Lung (tissue), 12 donors: ENCODE results near the gene DPP6. TPM values are rescaled to one million over a fixed set of nuclear protein-coding genes. Genes with fewer than 3 reads are reported as not detected.
A peak's percentile ranks its signal among the peaks of the same experiment; 100 is the strongest.

Source experiments
- ATAC-seq: fragments of 200-7000 bp; cut with Tn5 transposase; one replicate; pipeline ENCODE4 v1.9.1; 2020; ENCODE audit warnings: moderate number of reproducible peaks; ENCODE audit not compliant: insufficient read depth, low FRiP score
- DNase-seq, 3 donors: peaks; one replicate each; pipeline ENCODE4 v3.0.0-alpha.2; 2013 to 2017
- H3K27ac ChIP-seq, 2 donors: one replicate each; pipeline ENCODE4 v1.5.1; 2013; ENCODE audit warnings: mild to moderate bottlenecking in 2 of 2, moderate library complexity in 2 of 2, control low read depth in 1 of 2, inconsistent platforms in 1 of 2, low read depth in 1 of 2, low read length in 1 of 2
- H3K27me3 ChIP-seq, 3 donors: one replicate each; pipeline ENCODE4 v1.5.1; 2013; ENCODE audit warnings: low read length in 2 of 3; ENCODE audit not compliant: control insufficient read depth in 3 of 3, insufficient read depth in 3 of 3
- H3K36me3 ChIP-seq, 4 donors: one replicate each; pipeline ENCODE4 v1.5.1; 2013; ENCODE audit warnings: low read length in 4 of 4, mild to moderate bottlenecking in 1 of 4, moderate library complexity in 1 of 4; ENCODE audit not compliant: control insufficient read depth in 4 of 4, insufficient read depth in 4 of 4
- H3K4me1 ChIP-seq, 5 donors: one replicate each; pipeline ENCODE4 v1.5.1; 2013; ENCODE audit warnings: low read length in 5 of 5, mild to moderate bottlenecking in 2 of 5, moderate library complexity in 1 of 5; ENCODE audit not compliant: control insufficient read depth in 5 of 5, insufficient read depth in 5 of 5
- H3K4me3 ChIP-seq: one replicate; pipeline ENCODE4 v1.5.1; 2013; ENCODE audit warnings: mild to moderate bottlenecking, control low read depth, moderate library complexity
- H3K9ac ChIP-seq, 2 donors: one replicate each; pipeline ENCODE4 v1.5.1; 2013; ENCODE audit warnings: low read length in 2 of 2, control low read depth in 1 of 2; ENCODE audit not compliant: insufficient read depth in 1 of 2
- H3K9me3 ChIP-seq, 4 donors: one replicate each; pipeline ENCODE4 v1.5.1; 2013; ENCODE audit warnings: low read length in 3 of 4, mild to moderate bottlenecking in 1 of 4, moderate library complexity in 1 of 4; ENCODE audit not compliant: control insufficient read depth in 4 of 4, insufficient read depth in 3 of 4
- CTCF ChIP-seq: IDR thresholded peaks from 2 replicates; pipeline ENCODE4 v1.5.1; 2012; ENCODE audit warnings: mild to moderate bottlenecking; ENCODE audit errors: control extremely low read depth, extremely low read depth
- WGBS, 2 donors: extraction: QIAGEN DNeasy Blood & Tissue Kit; methylation state at CpG; one replicate each; pipeline ENCODE4 v1.1.7; 2013; 5-methylcytosine and 5-hydroxymethylcytosine counted together
- polyA plus RNA-seq, 2 donors: library from polyadenylated mRNA; stranded (reverse); fragments of 200-250 nt; gene quantifications; one replicate each; pipeline ENCODE4 v1.2.1, GENCODE V29; 2013
- total RNA-seq, 2 donors: library from RNA; depleted of rRNA in 1 of 2; stranded (reverse); fragments of >200 nt in 1 of 2; gene quantifications; one replicate each; pipeline ENCODE4 v1.2.1, GENCODE V29; 2014 to 2021
- donor health status: control.
- donor health status: control.
- donor health status: Bipolar disorder and iron deficiency.
- donor health status: healthy.
- donor health status: DM: yes; HTN: yes; CAD: no.

The DPP6 gene
- total and polyA plus RNA-seq, 4 donors, result 0.08 to 1.3 (median 0.75) TPM

DNA sequence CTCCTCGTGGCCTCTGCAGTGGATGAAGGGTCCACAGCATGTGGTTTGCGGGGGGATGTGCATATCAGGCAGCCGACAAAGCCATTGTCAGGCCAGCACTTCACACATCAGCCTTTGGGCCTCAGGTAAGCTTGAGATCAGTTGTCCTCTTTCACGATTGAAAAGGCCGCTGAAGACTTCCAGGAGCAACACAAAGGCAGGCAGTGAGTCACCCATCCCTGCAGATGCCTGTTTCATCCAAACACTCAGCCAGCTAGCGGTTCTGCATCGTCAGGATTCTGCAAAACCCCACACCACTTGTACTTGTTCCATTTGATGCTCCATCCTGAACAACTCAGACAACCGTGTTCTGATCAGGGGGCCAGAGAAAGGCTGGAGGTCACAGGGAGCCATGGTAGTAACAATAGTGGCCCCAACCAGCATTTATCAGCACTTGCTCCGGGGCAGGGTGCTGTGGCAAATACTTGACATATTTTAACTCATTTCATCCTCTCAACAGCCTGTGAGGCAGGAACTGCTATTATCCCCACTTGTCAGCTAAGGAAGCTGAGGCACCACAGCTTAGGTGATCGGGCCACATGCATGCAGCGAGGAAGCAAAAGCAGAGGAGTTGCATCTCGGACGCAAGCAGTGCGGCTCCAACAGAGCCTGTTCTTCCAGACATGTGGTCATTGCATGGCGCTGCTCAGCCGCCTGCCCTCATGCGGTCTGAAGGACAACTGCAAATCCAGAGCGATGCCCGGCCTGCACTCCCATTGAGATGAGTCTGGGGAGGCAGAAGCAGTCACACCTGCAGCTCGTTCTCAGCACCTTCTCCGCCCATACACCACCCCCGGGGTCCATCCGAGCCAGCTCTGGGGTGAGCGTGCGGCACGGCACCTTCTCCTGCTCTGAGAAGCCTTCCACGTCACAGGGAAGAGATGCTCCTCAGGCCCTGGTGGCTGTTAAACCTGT lies 805.8 kb downstream of the DPP6 start:
- TF ChIP-seq CTCF, result no peak
- H3K27me3 ChIP-seq, result no peaks in the 10 kb centered on the region
- H3K36me3 ChIP-seq, result no peaks in the 10 kb centered on the region
- H3K4me1 ChIP-seq, result no peaks in the 10 kb centered on the region
- H3K4me3 ChIP-seq, result no peak overlapping the region
- ATAC-seq (no peak), DNase-seq (no peak)
- no peak overlapping the region for H3K9ac ChIP-seq
- no peaks in the 10 kb centered on the region for H3K9me3 ChIP-seq
- 88 to 91% methylated on average over 27 of the region's 27 CpGs for WGBS, 2 donors
- no peak overlapping the region for H3K27ac ChIP-seq

DNA sequence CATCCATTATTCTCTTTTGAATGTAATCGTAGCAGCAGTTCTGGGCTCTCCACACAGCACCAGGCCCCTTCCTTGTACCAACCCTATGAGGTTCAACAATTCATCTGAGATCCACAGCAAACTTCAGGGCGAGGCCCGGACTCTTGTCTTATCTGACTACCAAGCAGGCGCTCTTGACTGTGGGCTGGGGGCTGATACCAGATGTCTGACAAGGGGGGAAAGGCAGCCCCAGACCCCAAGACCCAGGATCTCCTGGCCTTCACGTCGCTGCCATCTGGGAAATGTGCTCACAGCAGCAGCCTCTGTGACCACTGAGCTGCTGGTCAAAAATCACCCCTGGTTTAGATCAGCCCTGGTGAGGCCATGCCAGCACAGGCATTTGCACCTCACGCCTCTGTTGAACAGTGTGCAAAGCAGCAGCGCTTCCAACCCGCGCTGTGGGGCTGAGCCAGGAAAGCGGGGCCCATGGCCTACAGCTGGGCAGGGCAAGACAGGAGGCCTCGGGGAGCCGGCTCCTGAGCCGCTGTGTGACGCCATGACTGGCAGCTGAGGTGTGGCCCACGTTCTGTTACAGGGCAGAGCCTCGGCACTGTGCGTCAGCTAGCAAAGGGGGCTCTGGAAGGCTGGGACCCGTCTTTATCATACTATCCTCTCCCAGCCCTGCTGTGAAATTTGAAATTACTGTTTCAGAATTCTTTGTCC lies 806.8 kb downstream of the DPP6 start:
- ATAC-seq (no peak), DNase-seq (peak in 1 of 3 donors; percentile 19)
- H3K9ac ChIP-seq, result no peak overlapping the region
- no peaks in the 10 kb centered on the region for H3K4me1 ChIP-seq
- WGBS, 2 donors, result 81 to 89% methylated on average over 19 of the region's 19 CpGs
- no peaks in the 10 kb centered on the region for H3K9me3 ChIP-seq
- no peaks in the 10 kb centered on the region for H3K27me3 ChIP-seq
- TF ChIP-seq CTCF, result no peak
- no peak overlapping the region for H3K27ac ChIP-seq
- no peaks in the 10 kb centered on the region for H3K36me3 ChIP-seq
- no peak overlapping the region for H3K4me3 ChIP-seq

GRCh38 chr7:154859747-154860620 lies 807.8 kb downstream of the DPP6 start:
- H3K4me3 ChIP-seq, result no peak overlapping the region
- WGBS, 2 donors, result 89 to 93% methylated on average over 21 of the region's 21 CpGs
- no peak overlapping the region for H3K9ac ChIP-seq
- no peak for TF ChIP-seq CTCF
- no peaks in the 10 kb centered on the region for H3K4me1 ChIP-seq
- DNase-seq (no peak), ATAC-seq (no peak)
- no peaks in the 10 kb centered on the region for H3K36me3 ChIP-seq
- H3K27ac ChIP-seq, result no peak overlapping the region
- H3K27me3 ChIP-seq, result no peaks in the 10 kb centered on the region
- H3K9me3 ChIP-seq, result no peaks in the 10 kb centered on the region
